Panc1 (cell line): ENCODE results near the gene E2F8. TPM values are rescaled to one million over a fixed set of nuclear protein-coding genes. Genes with fewer than 3 reads are reported as not detected.

Experiments used
- ATAC-seq: fragments of 200-7000 bp; cut with Tn5 transposase; 2 replicates; pipeline ENCODE4 v1.9.1; 2020; ENCODE audit warnings: mild to moderate bottlenecking, moderate library complexity
- BruUV-seq: library from RNA; stranded (reverse); fragments of 400-500 nt; replicated peaks from 2 replicates; lab custom pipeline; 2021; lab: Mats Ljungman, UMichigan
- CTCF ChIA-PET: fragments of 300-600 bp; sonication (Branson Sonifier 250); formaldehyde crosslinking; loops from one replicate; lab custom pipeline; 2022; ENCODE audit warnings: antibody characterized with exemption; lab: Charles Lee
- POLR2A ChIA-PET: fragments of 300-600 bp; sonication (Branson Sonifier 250); formaldehyde crosslinking; loops from one replicate; lab custom pipeline; 2022; ENCODE audit warnings: antibody characterized with exemption; lab: Charles Lee
- DNase-seq: peaks from one replicate; pipeline ENCODE4 v3.0.0-alpha.2; 2010; ENCODE audit warnings: low read depth, low spot score
- H3K27ac ChIP-seq: 2 replicates; pipeline ENCODE4 v1.5.1; 2011; ENCODE audit warnings: mild to moderate bottlenecking, low read length, inconsistent platforms
- H3K27me3 ChIP-seq: fragments of 200-500 bp; sonication (Bioruptor generic); 2 replicates; pipeline ENCODE4 v1.6.0; 2014; ENCODE audit warnings: low read length, inconsistent platforms; ENCODE audit not compliant: control insufficient read depth, insufficient read depth
- H3K36me3 ChIP-seq: fragments of 200-500 bp; sonication (Bioruptor generic); 2 replicates; pipeline ENCODE4 v1.5.1; 2014; ENCODE audit warnings: inconsistent platforms, mild to moderate bottlenecking, low read length, moderate library complexity; ENCODE audit not compliant: control insufficient read depth, insufficient read depth
- H3K4me1 ChIP-seq: 2 replicates; pipeline ENCODE4 v1.5.1; 2011; ENCODE audit warnings: inconsistent platforms, mild to moderate bottlenecking, low read length, moderate library complexity; ENCODE audit not compliant: control insufficient read depth, insufficient read depth
- H3K4me3 ChIP-seq, 2 experiments: 2 replicates each; pipeline ENCODE4 v1.5.1; 2011 to 2012; ENCODE audit warnings: low read depth in 2 of 2, low read length in 2 of 2, mild to moderate bottlenecking in 2 of 2, inconsistent platforms in 1 of 2, moderate library complexity in 1 of 2
- H3K9me3 ChIP-seq: fragments of 200-500 bp; sonication (Bioruptor generic); 2 replicates; pipeline ENCODE4 v1.5.1; 2014; ENCODE audit warnings: low read depth, mild to moderate bottlenecking, inconsistent platforms, low read length, moderate library complexity; ENCODE audit not compliant: control insufficient read depth, insufficient read depth
- POLR2AphosphoS5 ChIP-seq: IDR thresholded peaks from 2 replicates; pipeline ENCODE4 v1.6.1; 2012; ENCODE audit warnings: mild to moderate bottlenecking, low read depth, low read length, moderate library complexity
- SIN3A ChIP-seq: IDR thresholded peaks from 2 replicates; pipeline ENCODE4 v1.6.1; 2012; ENCODE audit warnings: low read depth, mild to moderate bottlenecking, low read length, moderate library complexity, borderline replicate concordance; ENCODE audit not compliant: insufficient read depth
- TCF7L2 ChIP-seq: IDR thresholded peaks from 2 replicates; pipeline ENCODE4 v1.6.1; 2011; ENCODE audit warnings: mild to moderate bottlenecking, low read depth, low read length, inconsistent platforms
- in situ Hi-C: cut with HindIII; loops from 2 replicates; pipeline ENCODE4 v1.10.0; 2016; ENCODE audit warnings: low sequenced_read_pairs, low pct_unique_long_range_greater_than_20kb
- intact Hi-C: fragments of 100-400 bp; cut with micrococcal nuclease; formaldehyde crosslinking; loops from one replicate; pipeline ENCODE4 v1.10.0; 2022; ENCODE audit not compliant: unreplicated experiment
- total RNA-seq: library from RNA; stranded (reverse); gene quantifications from one replicate; pipeline ENCODE4 v1.2.1, GENCODE V29; 2021; ENCODE audit not compliant: unreplicated experiment
- TF ChIP-seq, protein P1 (sequence below), 2 experiments: IDR thresholded peaks; 2 replicates each; pipeline ENCODE4 v1.6.1; 2011 to 2012; ENCODE audit warnings: low read depth in 2 of 2, control low read depth in 1 of 2, low read length in 1 of 2, mild to moderate bottlenecking in 1 of 2, moderate library complexity in 1 of 2; ENCODE audit not compliant: insufficient read depth in 1 of 2
- TF ChIP-seq, protein P2 (sequence below): fragments of 450-650 bp; IDR thresholded peaks from 2 replicates; pipeline ENCODE4 v1.5.1; 2017; ENCODE audit warnings: mild to moderate bottlenecking

The E2F8 gene
- total RNA-seq, 1 experiment from 2014 or later = 14.2 TPM

DNA sequence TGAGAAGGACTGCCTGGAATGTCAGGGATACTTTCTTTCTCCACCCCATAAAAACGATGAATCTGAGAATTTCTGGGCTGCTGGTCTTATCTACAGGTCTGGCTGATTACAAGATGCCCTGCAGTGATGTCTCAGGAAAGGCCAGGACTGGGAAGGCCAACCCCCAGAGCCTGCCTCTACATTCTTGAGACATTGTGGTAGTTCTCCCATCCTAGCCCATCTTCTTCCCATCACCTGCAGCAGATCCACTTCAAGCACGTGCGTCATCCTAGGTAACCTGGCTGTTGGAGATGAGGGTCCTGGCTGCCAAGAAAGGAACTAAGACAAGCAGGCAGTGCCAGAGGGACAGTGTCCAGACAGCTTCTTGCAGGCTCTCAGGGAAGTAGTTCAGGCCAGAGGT lies 44.1 kb upstream of the E2F8 start:
- POLR2A ChIA-PET = no interaction called here
- Histone ChIP-seq H3K4me3 (no peak overlapping the region), H3K27me3 (0 out of 2 replicates have a peak, but pooled peaks cover 2% of the 10 kb centered on the region), H3K4me1 (no peaks in the 10 kb centered on the region), H3K9me3 (no peaks in the 10 kb centered on the region), H3K36me3 (no peaks in the 10 kb centered on the region), H3K27ac (no peak overlapping the region)
- DNase-seq (no peak), ATAC-seq (no peak)
- intact Hi-C loops (no loop called here), in situ Hi-C loops (no loop called here)
- CTCF ChIA-PET = no interaction called here
- TF ChIP-seq, protein P1, sequence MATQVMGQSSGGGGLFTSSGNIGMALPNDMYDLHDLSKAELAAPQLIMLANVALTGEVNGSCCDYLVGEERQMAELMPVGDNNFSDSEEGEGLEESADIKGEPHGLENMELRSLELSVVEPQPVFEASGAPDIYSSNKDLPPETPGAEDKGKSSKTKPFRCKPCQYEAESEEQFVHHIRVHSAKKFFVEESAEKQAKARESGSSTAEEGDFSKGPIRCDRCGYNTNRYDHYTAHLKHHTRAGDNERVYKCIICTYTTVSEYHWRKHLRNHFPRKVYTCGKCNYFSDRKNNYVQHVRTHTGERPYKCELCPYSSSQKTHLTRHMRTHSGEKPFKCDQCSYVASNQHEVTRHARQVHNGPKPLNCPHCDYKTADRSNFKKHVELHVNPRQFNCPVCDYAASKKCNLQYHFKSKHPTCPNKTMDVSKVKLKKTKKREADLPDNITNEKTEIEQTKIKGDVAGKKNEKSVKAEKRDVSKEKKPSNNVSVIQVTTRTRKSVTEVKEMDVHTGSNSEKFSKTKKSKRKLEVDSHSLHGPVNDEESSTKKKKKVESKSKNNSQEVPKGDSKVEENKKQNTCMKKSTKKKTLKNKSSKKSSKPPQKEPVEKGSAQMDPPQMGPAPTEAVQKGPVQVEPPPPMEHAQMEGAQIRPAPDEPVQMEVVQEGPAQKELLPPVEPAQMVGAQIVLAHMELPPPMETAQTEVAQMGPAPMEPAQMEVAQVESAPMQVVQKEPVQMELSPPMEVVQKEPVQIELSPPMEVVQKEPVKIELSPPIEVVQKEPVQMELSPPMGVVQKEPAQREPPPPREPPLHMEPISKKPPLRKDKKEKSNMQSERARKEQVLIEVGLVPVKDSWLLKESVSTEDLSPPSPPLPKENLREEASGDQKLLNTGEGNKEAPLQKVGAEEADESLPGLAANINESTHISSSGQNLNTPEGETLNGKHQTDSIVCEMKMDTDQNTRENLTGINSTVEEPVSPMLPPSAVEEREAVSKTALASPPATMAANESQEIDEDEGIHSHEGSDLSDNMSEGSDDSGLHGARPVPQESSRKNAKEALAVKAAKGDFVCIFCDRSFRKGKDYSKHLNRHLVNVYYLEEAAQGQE (IDR thresholded peaks at IDR 0.05; ENCODE audit: insufficient read depth in 1 of 2, low read depth in 2 of 2, low read length in 1 of 2) = no peak
- TF ChIP-seq, protein P2, sequence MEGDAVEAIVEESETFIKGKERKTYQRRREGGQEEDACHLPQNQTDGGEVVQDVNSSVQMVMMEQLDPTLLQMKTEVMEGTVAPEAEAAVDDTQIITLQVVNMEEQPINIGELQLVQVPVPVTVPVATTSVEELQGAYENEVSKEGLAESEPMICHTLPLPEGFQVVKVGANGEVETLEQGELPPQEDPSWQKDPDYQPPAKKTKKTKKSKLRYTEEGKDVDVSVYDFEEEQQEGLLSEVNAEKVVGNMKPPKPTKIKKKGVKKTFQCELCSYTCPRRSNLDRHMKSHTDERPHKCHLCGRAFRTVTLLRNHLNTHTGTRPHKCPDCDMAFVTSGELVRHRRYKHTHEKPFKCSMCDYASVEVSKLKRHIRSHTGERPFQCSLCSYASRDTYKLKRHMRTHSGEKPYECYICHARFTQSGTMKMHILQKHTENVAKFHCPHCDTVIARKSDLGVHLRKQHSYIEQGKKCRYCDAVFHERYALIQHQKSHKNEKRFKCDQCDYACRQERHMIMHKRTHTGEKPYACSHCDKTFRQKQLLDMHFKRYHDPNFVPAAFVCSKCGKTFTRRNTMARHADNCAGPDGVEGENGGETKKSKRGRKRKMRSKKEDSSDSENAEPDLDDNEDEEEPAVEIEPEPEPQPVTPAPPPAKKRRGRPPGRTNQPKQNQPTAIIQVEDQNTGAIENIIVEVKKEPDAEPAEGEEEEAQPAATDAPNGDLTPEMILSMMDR = no peak
- TF ChIP-seq TCF7L2 (no peak), SIN3A (no peak), POLR2AphosphoS5 (no peak)
- BruUV-seq = no TSS peak

DNA sequence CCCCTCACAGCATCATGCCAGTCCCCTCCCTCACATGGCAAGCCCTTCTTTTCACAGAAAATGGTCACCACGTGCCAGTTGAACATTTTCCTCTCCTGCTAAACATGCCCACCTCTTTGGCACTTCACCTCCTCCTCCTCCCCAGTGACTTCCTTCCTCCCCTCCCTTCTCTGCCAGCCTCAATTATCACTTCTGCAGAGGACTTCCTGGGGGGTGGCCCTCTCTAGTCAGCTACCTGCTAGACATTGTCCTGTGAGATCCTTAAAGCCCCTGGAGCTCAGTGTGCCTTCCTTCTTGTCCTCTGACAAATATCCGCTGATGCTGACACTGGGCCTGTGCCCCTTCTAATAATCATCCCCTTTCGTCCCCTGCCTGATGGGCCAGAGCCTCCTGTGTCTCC lies 43.2 kb upstream of the E2F8 start:
- DNase-seq (no peak), ATAC-seq (no peak)
- Histone ChIP-seq H3K27me3 (no peaks in the 10 kb centered on the region), H3K27ac (no peak overlapping the region), H3K4me1 (no peaks in the 10 kb centered on the region), H3K4me3 (no peak overlapping the region), H3K36me3 (no peaks in the 10 kb centered on the region), H3K9me3 (no peaks in the 10 kb centered on the region)
- CTCF ChIA-PET = no interaction called here
- in situ Hi-C loops = no loop called here
- intact Hi-C loops = no loop called here
- POLR2A ChIA-PET = no interaction called here
- TF ChIP-seq, protein P2 = no peak
- TF ChIP-seq TCF7L2 (no peak), SIN3A (no peak), POLR2AphosphoS5 (no peak)
- TF ChIP-seq, protein P1 (IDR thresholded peaks at IDR 0.05; ENCODE audit: insufficient read depth in 1 of 2, low read depth in 2 of 2, low read length in 1 of 2) = no peak
- no TSS peak for BruUV-seq
